Epithelial cell of proximal tubule (primary cell): Measurements from ENCODE around the gene SMIM10L1. TPM values are rescaled to one million over a fixed set of nuclear protein-coding genes. Genes with fewer than 3 reads are reported as not detected.

Experiments
- DNase-seq: peaks from one replicate; pipeline ENCODE4 v3.0.0-alpha.2; 2011; ENCODE audit warnings: low read depth
- H3K4me3 ChIP-seq: 2 replicates; pipeline ENCODE4 v1.5.1; 2011; ENCODE audit warnings: low read depth, mild to moderate bottlenecking, low read length
- total RNA-seq: library from RNA; depleted of rRNA; stranded (reverse); fragments of >200 nt; gene quantifications from 2 replicates; pipeline ENCODE4 v1.2.3, GENCODE V29; 2015
- TF ChIP-seq, protein P1 (sequence below): conservative IDR thresholded peaks from 2 replicates; pipeline ENCODE4 v1.5.1; 2012; ENCODE audit warnings: low read depth, mild to moderate bottlenecking, low read length

Gene SMIM10L1
- total RNA-seq, 1 donor from 2014 or later: 7.8 TPM

DNA sequence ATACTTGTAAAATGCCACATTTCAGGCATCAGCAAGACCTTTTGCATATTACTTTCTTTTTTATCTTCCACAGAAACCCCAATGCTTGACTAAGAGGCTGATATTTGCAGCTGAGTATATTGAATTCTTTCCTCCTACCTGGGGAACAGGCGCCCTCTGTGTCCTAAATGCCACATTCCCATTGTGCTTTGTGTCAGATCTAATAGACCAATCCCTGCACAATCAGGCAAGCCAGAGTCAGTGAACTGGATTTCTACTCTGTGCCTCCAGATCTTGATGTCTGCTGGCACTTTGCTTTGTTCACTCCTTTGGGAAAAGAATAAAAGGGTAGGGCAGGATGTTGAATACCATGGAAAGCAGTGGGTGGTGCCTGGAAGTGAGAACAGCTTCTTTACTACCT lies 38.1 kb downstream of the SMIM10L1 start:
- DNase-seq: no peak
- H3K4me3 ChIP-seq: no peak overlapping the region
- TF ChIP-seq, protein P1, sequence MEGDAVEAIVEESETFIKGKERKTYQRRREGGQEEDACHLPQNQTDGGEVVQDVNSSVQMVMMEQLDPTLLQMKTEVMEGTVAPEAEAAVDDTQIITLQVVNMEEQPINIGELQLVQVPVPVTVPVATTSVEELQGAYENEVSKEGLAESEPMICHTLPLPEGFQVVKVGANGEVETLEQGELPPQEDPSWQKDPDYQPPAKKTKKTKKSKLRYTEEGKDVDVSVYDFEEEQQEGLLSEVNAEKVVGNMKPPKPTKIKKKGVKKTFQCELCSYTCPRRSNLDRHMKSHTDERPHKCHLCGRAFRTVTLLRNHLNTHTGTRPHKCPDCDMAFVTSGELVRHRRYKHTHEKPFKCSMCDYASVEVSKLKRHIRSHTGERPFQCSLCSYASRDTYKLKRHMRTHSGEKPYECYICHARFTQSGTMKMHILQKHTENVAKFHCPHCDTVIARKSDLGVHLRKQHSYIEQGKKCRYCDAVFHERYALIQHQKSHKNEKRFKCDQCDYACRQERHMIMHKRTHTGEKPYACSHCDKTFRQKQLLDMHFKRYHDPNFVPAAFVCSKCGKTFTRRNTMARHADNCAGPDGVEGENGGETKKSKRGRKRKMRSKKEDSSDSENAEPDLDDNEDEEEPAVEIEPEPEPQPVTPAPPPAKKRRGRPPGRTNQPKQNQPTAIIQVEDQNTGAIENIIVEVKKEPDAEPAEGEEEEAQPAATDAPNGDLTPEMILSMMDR: no peak

Other genes starting within 250 kb of the SMIM10L1 start
- not detected in 2 replicates for gene PRH2, start 242.0 kb upstream of the SMIM10L1 start, total RNA-seq
- 0.06 and 0.72 TPM in 2 replicates for gene TAS2R14, start 231.9 kb upstream of the SMIM10L1 start, total RNA-seq
- gene TAS2R50, start 184.3 kb upstream of the SMIM10L1 start, total RNA-seq: not detected in 2 replicates
- 0.36 and 0.58 TPM in 2 replicates for gene TAS2R20, start 172.9 kb upstream of the SMIM10L1 start, total RNA-seq
- gene TAS2R19, start 148.6 kb upstream of the SMIM10L1 start, total RNA-seq: not detected in 2 replicates
- 0.65 TPM in 1 of 2 replicates, not detected in the other for gene TAS2R31, start 139.8 kb upstream of the SMIM10L1 start, total RNA-seq
- gene TAS2R46, start 108.9 kb upstream of the SMIM10L1 start, total RNA-seq: 0.17 TPM in 1 of 2 replicates, not detected in the other
- gene TAS2R43, start 78.9 kb upstream of the SMIM10L1 start, total RNA-seq: not detected in 2 replicates
- gene TAS2R30, start 36.5 kb upstream of the SMIM10L1 start, total RNA-seq: 0.07 and 0.12 TPM in 2 replicates
- gene TAS2R42, start 15.7 kb downstream of the SMIM10L1 start, total RNA-seq: not detected in 2 replicates
- not detected in 2 replicates for gene PRB3, start 98.5 kb downstream of the SMIM10L1 start, total RNA-seq
- gene PRB4, start 139.2 kb downstream of the SMIM10L1 start, total RNA-seq: not detected in 2 replicates
- gene PRB2, start 224.4 kb downstream of the SMIM10L1 start, total RNA-seq: not detected in 2 replicates